Effector CD4-positive, alpha-beta T cell (primary cell): Measurements from ENCODE around the gene SEC14L5.

Experiments used
- DNase-seq: peaks from one replicate; pipeline ENCODE4 v3.0.0-alpha.2; 2020

The SEC14L5 gene

DNA sequence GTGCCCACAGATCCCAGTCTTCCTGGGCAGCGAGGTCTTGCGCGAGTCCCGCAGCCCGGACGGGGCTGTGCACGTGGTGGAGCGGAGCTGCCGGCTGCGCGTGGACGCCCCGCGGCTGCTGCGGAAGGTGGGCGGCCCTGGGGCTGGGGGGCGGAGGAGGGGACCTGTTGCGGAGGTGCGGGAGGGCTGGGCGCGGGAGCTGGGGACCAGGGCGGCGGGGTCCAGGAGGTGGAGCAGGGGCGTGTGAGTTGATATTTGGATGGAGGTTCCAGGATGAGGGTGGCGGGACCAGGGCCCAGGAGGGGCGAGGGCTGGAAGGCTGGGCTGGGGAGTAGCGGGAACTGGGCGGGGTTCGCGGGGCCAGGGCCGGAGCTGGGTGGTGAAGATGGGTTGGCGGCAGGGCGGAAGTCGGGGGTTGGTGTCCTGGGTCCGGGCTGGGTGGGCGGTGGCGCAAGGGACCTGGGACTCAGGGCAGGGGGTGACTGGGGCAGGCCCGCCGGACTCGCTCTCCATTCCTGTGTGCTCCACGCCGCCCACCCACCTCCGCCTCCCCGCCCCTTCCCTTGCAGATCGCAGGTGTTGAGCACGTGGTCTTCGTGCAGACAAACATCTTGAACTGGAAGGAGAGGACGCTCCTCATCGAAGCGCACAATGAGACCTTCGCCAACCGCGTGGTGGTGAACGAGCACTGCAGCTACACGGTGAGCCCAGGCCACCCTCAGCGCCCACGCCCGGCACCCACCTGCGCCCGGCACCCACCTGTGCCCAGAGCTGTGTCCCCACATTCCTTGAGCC is 29.6 kb downstream of the SEC14L5 start:
- no peak for DNase-seq

DNA sequence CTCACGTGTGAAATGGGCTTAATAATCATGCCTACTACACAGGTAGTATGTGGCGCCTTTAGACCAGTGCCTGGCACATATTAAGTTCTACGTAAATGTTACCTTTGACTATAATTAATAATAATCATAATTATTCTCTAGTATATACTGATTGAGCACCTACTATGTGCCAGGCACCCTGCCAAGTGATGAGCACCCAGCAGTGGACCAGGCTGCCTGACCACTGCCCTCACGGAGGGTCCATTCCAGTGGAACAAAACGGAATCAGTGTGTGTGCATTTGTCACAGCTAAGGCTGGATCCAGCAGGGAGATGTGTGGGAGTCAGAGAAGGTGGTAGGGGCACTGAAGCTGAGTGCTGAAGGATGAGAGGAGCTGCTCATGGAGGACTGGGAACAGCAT is 30.5 kb downstream of the SEC14L5 start:
- no peak for DNase-seq

DNA sequence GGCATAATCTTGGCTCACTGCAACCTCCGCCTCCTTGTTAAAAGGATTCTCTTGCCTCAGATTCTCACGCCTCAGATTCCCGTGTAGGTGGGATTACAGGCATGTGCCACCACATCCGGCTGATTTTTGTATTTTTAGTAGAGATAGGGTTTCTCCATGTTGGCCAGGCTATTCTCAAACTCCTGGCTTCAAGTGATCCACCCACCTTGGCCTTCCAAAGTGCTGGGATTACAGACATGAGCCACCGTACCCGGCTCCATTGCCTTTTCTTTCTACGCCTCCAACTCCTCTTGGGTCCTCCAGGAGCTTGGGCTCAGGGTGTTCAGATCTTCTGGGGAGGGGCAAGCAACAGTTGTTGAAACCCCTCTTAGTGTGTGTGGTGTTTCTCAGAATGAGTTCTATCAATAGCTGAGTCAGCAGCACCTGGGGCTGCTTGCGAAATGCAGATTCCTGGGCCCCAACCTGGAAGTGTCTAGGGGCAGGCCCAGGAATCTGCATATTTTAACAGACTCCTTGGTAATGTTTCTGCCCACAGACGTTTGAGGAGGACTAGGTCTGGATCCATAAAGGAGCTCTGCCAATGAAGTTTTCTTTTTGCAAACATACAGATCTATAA is 31.4 kb downstream of the SEC14L5 start:
- no peak for DNase-seq

DNA sequence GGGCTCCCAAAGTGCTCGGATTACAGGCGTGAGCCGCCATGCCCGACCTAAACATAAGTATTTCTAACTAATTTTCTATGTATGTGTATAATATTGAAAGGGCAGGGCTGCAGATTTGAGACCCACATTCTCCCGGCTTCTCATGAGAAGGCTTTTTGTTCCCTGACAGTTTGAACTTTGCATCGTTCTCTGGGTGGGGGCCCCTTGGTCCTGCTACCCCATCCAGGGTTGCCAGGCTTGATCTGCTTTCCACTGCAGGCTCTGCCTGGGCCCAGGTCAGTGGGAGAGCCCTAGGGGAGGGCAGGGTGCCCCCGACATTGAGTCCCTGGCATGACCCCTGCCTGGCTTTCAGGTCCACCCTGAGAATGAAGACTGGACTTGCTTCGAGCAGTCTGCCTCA is 32.3 kb downstream of the SEC14L5 start:
- no peak for DNase-seq

DNA sequence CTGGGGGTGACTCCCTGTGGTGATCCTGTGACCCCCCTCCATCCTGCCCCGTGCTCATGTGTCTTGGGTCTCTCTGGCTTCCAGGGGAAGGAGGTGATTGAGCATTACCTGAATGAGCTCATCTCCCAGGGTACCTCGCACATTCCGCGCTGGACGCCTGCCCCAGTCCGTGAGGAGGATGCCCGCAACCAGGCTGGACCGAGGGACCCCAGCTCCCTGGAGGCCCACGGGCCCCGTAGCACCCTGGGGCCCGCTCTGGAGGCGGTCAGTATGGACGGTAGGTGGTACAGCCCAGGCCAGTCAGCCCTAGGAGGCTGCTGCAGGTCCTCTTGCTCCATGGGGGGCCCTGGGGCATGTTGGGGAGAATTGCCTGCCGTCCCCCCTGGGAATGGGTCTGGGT is 33.6 kb downstream of the SEC14L5 start:
- no peak for DNase-seq

DNA sequence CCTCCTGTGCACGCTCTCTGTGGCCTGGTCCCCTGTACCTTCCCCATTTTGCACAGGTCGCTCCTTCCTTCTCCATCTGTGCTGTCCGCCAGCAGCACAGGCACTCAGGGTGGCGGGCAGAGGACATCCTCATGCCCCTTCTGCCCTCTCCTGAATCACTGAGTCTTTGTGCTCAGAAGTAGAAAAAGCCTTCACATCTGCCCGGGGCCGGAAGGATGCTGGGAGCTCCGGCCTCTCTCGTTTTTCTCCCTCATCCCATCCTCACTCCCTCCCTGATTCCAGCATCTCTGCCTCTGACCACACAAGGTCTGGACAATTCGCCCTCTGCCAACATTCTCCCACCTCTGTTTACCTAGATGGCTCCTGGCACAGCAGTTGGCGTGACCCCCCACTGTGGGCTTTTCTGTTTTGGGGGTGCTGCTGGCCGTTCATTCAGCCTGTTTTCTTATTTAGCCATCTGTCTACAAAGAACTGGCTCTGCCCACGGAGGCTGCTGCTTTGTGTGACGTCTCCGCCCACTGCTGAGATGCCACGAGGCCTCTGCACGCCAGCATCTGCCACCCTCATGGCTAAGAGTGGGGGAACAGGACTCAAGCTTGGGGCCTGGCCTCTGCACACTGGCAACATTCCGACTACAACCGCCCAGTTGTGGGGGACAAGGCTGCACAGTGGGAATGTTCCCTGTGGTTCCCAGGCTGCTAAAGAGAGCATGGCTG is 36.7 kb downstream of the SEC14L5 start:
- no peak for DNase-seq

DNA sequence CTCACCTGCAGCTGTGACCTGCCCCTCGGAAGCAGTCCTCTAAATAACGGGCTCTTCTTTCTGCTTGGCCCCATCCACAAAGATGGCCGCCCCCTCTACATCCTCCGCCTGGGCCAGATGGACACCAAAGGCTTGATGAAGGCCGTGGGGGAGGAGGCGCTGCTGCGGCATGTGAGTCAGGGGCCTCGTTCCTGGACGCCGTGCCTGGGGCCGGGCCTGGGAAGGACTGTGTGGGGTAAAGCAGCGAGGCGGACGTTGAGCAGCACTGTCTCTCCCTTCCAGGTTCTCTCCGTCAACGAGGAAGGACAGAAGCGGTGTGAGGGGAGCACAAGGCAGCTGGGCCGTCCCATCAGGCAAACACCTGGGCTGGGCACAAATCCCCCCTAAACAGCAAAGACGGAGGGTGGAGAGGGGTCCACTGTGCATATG is 42.5 kb downstream of the SEC14L5 start:
- no peak for DNase-seq

DNA sequence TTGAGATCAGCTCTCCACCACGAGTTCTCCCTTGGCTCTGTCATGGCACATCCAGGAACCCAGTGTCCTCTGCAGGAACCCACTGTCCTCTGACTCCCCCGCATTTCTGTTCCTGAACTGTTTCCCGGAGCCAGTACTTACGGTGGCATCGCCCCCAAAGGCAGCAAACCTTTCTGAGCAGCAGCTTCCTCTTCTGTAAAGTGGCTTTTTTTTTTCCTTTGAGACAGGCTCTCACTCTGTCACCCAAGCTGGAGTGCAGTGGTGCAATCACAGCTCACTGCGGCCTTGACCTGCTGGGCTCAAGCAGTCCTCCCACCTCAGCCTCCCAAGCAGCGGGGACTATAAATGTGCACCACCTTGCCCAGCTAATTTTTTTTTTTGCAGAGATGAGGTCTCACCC is 43.4 kb downstream of the SEC14L5 start:
- DNase-seq: no peak

DNA sequence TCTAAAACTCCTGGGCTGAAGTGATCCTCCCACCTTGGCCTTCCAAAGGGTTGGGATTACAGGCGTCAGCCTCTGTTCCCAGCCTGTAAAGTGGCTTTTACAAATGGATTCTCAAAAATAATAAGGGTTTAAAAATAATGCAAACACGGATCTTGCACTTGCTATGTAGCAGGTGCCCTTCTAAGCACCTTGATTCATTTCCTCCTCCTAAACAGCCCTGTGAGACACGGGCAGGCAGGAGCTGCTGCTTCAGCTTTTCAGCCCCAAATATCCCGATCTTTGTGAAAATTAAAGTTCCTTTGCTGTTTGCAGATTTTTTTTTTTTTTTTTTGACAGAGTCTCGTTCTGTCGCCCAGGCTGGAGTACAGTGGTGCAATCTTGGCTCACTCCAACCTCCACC is 43.9 kb downstream of the SEC14L5 start:
- DNase-seq: no peak

DNA sequence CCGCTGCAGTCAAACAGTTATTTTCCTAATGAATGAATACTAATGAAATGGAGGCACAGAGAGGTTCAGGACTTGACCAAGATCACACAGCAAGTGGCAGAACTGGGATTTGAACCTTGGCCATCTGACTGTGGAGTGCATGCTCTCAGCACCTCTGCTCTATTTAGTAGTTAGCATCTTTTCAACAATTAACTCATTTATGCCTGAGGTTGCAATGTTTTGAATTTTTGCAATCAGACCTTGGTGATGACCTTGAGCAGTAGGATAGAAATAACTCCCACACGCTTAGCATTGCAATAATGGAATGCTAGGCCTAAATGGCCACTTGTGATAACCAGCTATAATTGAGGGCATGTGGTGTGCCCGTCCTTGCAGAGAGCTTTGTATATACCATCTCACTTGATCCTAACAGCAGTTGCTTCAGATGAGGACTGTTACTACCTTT is 44.6 kb downstream of the SEC14L5 start:
- no peak for DNase-seq

DNA sequence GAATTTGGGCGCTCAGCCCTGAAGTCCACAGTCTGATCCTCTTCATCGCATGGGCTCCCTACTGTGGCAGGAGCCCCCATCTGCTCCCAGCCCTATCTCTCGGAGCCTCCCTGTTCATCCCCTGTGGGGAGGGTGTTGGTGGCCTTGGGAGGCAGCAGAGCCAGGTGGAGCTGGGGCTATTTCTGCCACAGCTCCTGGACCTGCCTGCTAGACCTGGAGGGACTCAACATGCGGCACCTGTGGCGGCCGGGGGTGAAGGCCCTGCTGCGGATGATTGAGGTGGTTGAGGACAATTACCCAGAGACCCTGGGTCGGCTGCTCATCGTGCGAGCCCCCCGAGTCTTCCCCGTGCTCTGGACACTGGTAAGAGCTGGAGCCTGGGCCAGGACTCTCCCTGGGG is 45.1 kb downstream of the SEC14L5 start:
- no peak for DNase-seq

DNA sequence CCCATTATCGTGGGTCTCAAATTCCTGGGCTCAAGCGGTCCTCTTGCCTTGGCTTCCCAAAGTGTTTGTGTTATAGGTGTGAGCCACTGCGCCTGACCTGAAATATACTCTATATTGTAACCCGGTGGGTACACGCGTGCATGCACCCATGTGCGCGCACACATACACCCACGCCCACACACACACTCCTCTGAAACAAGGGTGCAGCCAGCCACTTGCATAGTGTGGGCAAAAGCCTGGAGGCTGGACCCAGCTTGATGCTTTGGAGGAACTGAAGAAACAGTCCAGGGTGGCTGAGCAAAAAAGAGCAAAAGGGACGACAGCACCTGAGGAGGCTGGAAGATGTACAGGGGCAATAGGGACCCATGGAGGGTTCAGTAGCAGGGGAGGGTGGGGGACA is 45.7 kb downstream of the SEC14L5 start:
- no peak for DNase-seq

DNA sequence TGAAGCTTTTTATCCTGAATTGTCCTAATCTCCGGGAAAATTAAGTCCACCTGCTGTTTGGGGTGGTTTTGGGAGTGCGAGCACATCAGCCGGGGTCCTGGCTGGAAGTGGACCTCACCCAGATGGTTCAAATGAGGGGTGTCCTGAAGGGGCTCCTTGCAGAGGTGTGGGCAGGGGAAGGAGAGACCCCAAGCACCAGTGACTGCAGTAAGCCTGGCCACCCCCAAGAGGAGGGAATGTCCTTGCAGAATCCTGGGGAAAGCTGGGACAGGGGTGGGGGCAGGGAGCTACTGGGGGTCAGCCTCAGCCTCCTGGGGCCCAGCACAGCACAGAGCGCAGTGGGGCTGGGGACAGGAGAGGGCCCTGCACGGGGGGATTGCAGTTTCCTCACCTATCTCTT is 46.2 kb downstream of the SEC14L5 start:
- no peak for DNase-seq

DNA sequence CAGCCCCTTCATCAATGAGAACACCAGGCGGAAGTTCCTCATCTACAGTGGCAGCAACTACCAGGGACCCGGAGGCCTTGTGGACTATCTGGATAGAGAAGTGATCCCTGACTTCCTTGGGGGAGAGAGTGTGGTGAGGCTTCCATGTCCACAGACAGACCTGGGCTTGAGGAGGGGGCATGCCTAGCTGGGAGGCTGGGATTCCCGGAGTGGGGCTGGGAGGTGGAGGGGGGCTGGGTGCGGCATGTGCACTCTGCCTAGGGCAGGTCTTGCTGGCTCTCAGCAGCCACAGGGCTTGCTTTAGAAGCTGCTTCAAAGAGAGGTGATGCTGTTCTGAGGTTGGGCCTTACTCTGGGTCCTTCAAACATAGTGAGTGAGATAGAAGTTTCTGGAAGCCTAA is 47.8 kb downstream of the SEC14L5 start:
- no peak for DNase-seq

DNA sequence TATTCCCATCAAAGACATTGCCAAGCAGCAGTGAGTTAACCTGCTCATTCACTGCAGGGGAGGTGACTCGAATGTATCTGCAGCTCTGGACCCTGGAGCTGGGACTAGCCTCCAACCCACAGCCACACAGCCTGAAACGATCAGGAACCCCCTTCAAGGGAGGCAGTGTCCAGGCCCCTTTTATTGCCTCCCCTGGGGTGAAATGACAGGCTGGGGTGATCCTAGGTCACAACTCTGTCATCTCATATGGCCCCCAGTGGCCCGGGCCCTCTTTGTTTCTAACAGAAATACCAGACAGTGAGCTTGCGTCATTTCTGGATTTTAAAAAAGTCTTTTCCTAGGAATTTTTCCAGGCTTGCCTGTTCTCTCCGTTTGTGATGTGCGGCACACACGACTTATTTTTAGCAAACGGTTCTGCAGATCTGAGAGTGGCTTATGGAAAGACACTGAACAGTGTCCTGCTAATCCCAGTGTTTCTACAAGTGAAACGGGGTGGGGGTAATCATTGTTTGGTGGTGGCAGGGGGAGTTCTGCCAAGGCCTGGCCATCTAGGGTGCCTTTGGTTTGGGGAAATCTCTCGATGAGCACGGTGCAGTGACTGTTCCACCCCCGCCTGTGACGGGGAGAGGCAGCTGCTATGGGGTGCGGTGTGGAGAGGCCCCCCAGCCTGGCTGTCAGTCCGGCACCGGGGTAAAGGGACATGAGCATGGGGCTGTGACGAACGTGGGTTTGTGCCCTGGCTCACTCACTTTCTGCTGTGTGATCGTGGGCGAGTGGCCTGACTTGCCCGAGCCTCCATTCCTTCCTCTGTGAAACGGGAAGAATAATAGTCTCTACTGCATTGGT is 48.4 kb downstream of the SEC14L5 start:
- DNase-seq: no peak

DNA sequence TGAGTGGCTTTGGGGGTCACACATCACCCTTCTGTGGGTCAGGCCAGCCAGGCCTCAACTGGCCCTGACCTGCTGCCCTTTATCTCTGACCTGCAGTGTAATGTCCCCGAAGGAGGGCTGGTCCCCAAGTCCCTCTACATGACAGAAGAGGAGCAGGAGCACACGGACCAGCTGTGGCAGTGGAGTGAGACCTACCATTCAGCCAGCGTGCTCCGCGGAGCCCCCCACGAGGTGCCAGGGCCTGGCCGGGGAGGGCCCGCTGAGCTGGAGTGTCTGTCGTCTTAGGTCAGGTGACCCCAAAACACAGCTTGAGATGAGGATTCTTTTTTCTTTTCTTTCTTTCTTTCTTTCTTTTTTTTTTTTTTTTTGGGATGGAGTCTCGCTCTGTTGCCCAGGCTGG is 49.1 kb downstream of the SEC14L5 start:
- DNase-seq: no peak

DNA sequence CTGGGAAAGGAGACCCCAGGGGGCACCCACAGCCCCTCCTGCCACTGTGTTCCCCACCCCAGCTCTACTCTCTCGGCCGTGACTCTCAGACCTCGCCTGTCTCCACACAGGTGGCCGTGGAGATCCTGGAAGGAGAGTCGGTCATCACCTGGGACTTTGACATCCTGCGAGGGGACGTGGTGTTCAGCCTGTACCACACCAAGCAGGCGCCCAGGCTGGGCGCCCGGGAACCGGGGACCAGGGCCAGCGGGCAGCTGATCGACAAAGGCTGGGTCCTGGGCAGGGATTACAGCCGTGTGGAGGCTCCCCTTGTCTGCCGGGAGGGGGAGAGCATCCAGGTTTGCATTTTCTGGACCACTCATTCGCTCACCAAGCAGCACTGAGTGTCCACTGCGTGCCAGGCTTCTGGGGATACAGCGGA is 50.2 kb downstream of the SEC14L5 start:
- DNase-seq: no peak

DNA sequence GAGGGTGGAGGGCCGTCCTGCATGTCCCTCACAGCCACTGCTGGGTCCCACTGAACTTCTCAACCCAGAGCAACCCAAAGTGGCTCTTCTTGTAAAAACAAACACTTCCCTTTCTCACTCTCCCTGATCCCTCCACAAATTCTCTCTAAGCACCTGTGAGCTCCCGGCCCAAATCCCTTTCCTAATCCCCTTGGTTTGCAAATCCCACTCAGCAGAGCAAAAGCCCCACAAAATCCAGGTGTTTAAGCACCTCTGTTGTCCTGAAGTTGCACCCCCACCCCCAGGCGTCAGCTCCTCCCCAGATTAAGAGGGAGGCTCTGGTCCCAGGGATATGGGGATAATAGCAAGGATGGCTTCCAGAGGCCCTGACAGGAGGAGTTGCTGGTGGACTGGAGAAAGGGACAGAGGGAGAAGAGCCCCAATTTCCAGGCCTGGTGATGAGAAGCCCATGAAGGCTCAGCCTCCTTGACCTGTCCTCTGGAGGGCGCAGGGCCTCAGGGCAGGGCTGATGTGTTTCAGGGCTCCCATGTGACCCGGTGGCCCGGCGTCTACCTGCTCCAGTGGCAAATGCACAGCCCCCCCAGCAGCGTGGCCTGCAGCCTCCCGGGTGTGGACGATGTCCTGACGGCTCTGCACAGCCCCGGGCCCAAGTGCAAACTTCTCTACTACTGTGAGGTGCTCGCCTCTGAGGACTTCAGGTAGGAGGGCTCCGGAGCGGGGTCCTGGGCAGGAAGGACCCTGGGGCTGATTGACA is 52.6 kb downstream of the SEC14L5 start:
- DNase-seq: no peak

DNA sequence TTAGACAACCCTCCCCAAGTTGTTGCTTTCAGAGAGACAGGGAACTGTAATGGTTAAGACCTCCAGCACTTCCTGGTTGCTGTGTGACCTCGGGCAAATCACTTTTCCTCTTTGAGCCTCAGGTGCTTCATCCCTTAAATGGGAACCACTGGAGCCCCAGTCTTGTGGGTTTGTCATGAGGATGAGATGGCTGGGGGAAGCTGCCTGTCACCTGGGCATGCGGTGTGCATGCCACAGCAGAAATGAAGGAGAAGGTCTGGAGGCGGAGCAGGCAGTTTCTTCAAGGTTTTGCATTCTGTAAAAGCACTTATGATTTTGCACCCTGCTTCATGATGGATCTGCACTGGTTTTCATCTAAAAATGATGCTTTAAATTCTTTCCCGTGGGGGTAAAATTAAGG is 53.5 kb downstream of the SEC14L5 start:
- DNase-seq: no peak

DNA sequence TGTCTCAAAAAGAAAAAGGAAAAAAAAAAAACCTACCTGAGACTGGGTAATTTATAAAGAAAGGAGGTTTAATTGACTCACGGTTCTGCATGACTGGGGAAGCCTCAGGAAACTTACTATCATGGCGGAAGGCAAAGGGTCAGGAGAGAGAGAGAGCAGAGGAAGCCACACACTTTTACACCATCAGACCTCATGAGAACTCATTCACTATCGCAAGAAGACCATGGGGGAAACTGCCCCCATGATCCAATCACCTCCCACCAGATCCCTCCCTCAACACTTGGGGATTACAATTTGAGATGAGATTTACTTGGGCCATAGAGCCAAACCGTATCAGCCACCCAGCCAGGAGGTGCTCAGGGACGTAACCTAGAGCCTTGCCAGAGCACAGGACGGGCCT is 54.8 kb downstream of the SEC14L5 start:
- no peak for DNase-seq

DNA sequence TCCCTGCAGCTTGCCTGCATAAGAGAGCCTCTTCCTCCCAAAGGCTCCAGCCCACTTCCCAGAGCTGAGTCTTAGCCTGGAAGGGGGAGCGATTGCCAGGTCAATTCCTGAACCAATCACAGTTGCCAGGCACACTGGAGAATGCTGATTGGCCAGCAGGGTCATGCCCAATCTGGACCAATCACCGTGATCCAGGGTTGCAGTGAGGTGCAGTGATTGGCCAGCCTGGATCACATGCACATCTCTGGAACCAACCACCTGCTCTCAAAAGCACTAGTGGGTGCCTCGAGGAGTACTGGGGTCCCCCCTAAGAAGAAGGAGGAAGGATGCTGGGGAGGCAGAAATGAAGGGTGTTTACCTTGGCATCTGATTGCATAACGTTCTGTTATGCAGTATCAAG is 57.2 kb downstream of the SEC14L5 start:
- no peak for DNase-seq

DNA sequence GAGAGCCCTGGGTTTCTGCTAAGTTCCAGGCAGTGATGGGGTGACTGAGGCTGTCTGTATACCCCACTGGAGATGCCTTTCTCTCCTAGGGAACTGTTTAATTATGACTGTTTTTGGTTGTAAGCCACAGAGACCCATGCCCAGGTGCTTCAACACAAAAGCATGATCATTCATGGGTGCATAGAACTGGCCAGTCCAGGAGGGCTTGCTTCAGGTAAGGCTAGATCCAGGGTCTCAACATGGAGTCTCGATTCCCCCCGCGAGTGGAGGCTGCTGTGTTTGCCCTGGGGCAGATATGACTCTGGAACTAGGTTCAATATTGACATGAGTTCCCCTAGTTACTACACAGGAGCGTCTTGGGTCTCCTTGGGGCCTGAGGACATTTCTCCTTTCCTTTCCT is 57.8 kb downstream of the SEC14L5 start:
- DNase-seq: no peak
